GM18870 (cell line): ENCODE results near the gene IDH1.
"Not testable (repeated sequence)": the region's sequence is repeated elsewhere in the genome, so short reads cannot be mapped to it uniquely, and the experiment has no call there.

Experiments used
- ATAC-seq: cut with Tn5 transposase; IDR thresholded peaks from one replicate; pipeline ENCODE4 v1.9.1; 2021; ENCODE audit warnings: moderate library complexity; ENCODE audit not compliant: unreplicated experiment

The IDH1 gene

DNA sequence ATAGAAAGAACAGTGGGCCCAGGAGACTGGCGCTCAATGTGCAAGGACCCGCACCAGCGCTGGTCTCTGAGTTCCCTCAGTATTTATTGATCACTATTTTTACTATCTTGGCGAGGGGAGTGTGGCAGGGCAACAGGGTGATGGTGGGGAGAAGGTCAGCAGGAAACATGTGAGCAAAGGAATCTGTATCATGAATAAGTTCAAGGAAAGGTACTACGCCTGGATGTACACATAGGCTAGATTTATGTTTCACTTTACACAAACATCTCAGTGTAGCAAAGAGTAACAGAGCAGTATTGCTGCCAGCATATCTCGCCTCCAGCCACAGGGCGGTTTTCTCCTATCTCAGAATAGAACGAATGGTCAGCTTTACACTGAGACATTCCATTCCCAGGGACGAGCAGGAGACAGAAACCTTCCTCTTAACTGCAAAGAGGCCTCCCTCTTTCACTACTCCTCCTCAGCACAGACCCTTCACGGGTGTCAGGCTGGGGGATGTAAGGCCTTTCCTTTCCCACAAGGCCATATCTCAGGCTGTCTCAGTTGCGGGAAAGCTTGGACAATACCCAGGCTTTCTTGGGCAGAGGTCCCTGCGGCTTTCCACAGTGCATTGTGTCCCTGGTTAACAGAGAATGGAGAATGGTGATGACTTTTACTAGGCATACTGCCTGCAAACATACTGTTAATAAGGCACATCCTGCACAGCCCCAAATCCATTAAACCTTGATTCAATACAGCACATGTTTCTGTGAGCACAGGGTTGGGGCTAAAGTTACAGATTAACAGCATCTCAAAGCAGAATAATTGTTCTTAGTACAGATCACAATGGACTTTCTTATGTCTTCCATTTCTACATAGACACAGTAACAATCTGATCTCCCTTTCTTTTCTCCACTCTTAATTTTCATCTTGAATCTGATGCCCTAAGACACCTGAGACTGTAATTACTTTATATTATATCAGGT is 2.3 kb upstream of the IDH1 start:
- ATAC-seq, result not testable (repeated sequence)

GRCh38 chr2:208256192-208256782 is 1.4 kb upstream of the IDH1 start:
- ATAC-seq, result no peak

GRCh38 chr2:208255557-208256106 is 761 bp upstream of the IDH1 start:
- peak; percentile 28 for ATAC-seq

GRCh38 chr2:208254118-208254870 is 577 bp downstream of the IDH1 start:
- peak; percentile 42 for ATAC-seq

DNA sequence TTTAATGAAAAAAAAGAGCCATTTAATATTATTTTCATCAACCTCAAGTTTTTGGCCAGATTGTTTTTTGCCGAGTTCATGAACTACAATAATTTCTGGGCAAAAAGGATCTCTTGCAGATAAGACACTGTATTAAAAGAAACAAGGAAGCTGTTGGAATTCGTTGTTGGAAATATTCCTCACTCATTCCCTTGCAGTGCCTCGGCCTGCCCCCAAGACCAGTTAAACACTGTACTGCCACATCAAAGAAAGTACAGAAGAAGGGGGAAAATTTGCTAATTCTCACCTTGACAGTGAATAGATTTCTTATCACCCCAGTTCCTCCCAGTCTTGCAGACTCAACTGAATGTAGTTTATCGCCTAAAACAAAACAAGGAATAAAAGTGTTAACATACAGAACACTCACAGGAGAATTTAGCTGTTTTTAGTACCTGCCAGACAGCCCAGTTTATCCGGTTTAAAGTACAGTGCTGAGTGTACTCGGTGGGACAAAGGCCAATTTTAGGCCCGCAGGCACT is 1.2 kb downstream of the IDH1 start:
- ATAC-seq, result no peak

DNA sequence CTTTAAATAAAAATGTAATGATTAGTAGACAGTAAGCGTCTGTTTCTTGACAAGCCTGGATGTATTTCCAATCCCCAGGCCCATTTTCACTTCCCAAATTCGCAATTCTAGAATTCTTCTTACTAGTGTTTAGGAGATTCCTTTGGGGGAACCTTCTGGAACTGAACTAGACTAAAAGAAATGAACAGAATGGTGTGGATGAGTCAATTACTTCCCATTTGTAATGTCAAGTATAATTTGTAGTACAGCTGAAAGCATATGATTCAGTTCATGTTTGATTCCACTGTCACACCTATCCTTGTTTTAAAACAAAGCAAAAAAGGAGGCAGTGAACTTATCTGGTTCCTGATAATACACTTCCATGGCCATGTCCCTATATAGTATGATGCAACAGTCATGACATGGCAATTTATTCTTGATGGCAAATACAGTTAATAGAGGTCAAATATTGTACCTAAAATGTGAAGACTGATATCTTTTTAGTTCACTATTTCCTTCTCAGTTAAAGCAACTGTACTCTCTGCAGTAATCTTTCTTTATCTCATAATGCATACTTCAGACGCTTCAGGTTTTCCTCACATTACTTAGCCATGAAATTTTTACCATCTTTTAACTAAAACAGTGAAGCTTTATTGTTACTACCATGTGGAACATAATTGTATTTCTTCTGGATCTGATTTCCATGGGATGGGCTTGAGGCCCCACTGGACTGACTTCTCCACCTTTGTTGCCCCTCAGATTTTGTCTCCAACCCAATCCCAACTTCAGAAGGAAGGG is 2.0 kb downstream of the IDH1 start:
- no peak for ATAC-seq

- no peak for ATAC-seq
Measured at GRCh38 chr2:208251098-208251497, 3.8 kb downstream of the IDH1 start.

DNA sequence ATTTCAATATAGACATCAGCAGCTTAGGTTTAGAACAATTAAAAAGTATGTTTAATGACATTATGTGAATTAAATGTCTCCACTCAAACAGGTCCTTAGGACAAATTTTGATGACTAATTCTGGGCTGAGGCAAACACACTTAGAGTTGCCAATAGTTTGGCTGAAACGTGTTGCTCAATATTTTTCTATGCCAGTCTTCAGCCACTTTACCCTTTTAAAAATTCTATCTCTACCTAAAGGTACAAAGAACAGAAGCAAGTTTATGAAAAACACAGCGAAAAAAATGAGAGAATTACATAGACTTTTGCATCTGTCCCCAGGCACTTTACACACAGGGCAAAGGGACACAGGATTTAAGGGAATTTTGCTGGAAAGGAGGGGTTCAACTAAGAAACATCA is 4.5 kb downstream of the IDH1 start:
- ATAC-seq, result no peak

GRCh38 chr2:208249296-208249695 is 5.6 kb downstream of the IDH1 start:
- no peak for ATAC-seq

DNA sequence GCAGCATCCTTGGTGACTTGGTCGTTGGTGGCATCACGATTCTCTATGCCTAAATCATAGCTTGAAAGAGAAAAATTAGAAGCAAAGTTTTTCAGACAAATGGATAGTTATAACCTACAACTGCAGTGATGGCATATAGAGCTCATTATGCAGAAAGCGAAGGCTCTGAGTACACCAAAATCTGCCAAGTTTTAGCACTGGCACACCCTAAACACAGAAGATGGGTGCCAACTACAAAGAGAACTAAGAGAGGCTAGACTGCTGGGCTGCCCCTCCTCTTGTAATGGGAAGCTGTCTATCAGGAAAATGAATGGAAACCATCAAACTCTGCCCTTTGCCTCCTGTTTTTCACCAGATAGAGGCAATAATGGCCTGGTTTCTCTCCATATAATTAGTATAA is 6.3 kb downstream of the IDH1 start:
- no peak for ATAC-seq

- no peak for ATAC-seq
Measured at GRCh38 chr2:208245746-208246145, 9.1 kb downstream of the IDH1 start.

DNA sequence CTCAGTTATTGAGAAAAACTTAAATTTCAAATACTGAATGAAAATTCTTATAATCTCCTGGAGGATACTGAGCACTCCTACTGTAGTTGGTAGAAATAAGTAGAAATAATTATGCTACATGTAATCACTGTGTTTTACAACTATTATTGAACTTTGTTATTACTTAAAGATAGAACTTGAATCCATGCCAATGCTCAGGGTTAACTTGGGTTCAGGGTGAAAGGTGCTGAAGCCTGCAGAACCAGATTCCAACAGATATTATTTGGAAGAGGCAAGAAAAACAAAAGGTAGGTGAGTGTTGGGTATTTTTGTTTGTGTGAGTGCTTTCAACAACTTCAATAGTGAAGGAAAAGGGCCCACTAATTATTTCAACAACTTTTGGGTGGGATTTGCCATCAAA is 10.4 kb downstream of the IDH1 start:
- ATAC-seq, result no peak

- ATAC-seq, result no peak
Measured at GRCh38 chr2:208240619-208241209, 14.2 kb downstream of the IDH1 start.

DNA sequence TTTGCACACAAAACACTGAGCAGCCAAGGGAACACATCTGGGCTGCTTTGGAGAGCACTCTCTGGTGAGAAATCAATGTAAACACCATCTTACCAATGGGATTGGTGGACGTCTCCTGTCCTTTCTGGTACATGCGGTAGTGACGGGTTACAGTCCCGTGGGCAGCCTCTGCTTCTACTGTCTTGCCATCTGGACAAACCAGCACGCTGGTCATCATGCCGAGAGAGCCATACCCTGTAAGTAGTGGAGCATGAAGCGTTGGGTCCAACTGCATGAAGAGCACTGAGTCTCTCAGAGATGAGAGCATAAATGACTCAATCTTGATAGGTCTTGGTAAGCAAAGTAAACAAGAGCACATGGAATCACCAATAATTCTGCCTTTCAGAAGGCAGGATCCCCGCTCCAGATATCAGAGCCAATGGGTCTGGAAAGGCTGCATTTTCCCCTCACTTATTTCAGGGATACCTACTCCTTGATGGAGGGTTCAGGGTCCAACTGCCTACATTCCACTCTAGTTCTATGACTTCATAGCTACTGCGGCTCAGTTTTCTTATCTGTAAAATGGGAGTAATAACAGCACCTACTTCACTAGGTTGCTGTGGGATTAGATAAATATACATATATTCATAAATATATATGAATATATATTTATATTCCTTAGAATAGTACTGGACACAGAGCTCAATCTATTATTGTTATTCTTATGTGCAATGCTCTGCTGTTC is 14.9 kb downstream of the IDH1 start:
- ATAC-seq, result no peak

- no peak for ATAC-seq
Measured at GRCh38 chr2:208235860-208236259, 19.0 kb downstream of the IDH1 start.

GRCh38 chr2:208234786-208235185 is 20.1 kb downstream of the IDH1 start:
- no peak for ATAC-seq

DNA sequence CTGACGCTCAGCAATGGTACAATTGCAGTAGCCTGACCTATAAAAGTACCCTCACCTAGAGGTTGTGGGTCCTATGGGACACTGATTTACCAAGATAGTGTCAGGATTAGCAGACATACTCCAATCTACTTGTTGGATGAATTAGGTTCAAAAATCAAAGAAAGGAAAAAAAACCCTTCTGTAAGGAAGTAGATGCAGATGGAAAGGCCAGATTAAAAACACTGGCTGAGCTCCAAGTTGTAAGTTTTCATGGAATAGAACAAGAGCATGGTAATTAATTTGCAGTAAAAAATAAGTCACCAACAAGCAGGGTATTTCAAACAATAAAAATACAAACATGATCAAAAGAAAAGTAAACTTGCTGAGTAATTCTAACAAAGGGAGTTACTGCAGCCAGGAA is 26.4 kb downstream of the IDH1 start:
- no peak for ATAC-seq

DNA sequence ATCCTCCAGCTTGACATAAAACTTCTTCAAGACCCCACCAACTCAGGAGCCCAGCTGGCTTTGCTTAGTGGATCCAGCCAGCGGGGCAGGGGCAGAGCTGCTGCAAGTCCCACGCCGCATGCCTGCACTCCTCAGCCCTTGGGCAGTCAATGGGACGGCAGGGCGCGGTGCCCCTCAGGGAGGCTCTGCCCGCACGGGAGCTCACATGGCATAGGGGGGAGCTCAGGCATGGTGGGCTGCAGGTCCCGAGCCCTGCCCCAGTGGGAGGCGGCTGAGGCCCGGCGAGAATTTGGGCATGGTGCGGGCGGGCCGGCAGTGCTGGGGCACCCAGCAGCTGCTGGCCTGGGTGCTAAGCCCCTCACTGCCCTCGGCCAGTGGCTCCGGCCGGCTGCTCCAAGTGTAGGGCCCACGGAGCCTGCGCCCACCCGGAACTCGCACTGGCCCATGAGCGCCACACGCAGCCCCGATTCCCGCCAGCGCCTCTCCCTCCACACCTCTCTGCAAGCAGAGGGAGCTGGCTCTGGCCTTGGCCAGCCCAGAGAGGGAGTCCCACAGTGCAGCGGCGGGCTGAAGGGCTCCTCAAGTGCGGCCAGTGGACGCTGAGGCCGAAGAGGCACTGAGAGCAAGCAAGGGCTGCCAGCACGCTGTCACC is 27.2 kb downstream of the IDH1 start:
- no peak for ATAC-seq

DNA sequence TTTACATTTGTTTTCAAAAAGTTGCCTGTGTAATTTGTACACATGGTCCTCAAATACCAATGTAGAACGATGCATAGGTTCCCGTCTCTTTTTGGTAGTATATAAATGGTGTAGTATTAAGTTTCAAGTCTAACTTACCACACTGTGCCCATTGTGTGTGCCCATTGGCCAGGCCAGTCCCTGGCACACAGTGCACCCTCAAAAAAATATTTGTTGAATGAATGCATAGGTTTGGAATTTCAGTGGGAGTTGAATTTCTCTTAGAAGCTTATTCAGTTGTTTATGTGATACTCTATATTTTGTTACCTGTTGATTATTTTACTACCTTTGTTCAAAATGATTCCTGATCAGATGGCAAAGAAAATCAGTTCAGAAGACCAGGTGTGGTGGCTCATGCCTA is 30.1 kb downstream of the IDH1 start:
- ATAC-seq, result no peak
